HCT116 (cell line): Measurements from ENCODE around the gene TUT7. TPM values are rescaled to one million over a fixed set of nuclear protein-coding genes. Genes with fewer than 3 reads are reported as not detected.

Experiments
- ATAC-seq: fragments of 200-7000 bp; cut with Tn5 transposase; 2 replicates; pipeline ENCODE4 v1.9.1; 2020; ENCODE audit warnings: mild to moderate bottlenecking, moderate library complexity
- BruUV-seq: library from RNA; stranded (reverse); fragments of 400-500 nt; replicated peaks from 2 replicates; lab custom pipeline; 2021; lab: Mats Ljungman, UMichigan
- CTCF ChIA-PET: fragments of 300-600 bp; sonication (Branson Sonifier 250); formaldehyde crosslinking; loops from one replicate; lab custom pipeline; 2021; ENCODE audit warnings: antibody characterized with exemption; lab: Charles Lee
- POLR2A ChIA-PET: fragments of 300-600, 350-600 bp; sonication (Branson Sonifier 250); formaldehyde crosslinking; loops from one replicate; lab custom pipeline; 2021; ENCODE audit warnings: antibody characterized with exemption; lab: Charles Lee
- RAD21 ChIA-PET, 2 experiments: fragments of 300-600 bp; sonication (Branson Sonifier 250); formaldehyde crosslinking; loops; one replicate each; lab custom pipeline; 2023; ENCODE audit warnings: low total read pairs in 2 of 2; ENCODE audit not compliant: uncharacterized antibody in 2 of 2, unreplicated experiment in 2 of 2, low non-redundant PET in 1 of 2; lab: Charles Lee
- DNase-seq: peaks from one replicate; pipeline ENCODE4 v3.0.0-alpha.2; 2010; ENCODE audit warnings: low read depth, low spot score
- H2AFZ ChIP-seq: fragments of 200-600 bp; shearing (Covaris generic), sonication (generic); 2 replicates; pipeline ENCODE4 v1.6.1; 2017; ENCODE audit warnings: low read depth, mixed run types, mixed read lengths, antibody characterized with exemption, low read length; ENCODE audit not compliant: poor library complexity, severe bottlenecking
- H3K27ac ChIP-seq: 2 replicates; pipeline ENCODE4 v1.5.1; 2012; ENCODE audit warnings: low read depth, low read length
- H3K27me3 ChIP-seq: fragments of 200-600 bp; sonication (generic); 2 replicates; pipeline ENCODE4 v1.6.1; 2016; ENCODE audit warnings: mixed run types, low read length, mixed read lengths; ENCODE audit not compliant: insufficient read depth
- H3K36me3 ChIP-seq, 2 experiments: fragments of 200-500 bp in 1 of 2; fragments of 200-600 bp in 1 of 2; sonication (Bioruptor generic) in 1 of 2; sonication (generic) in 1 of 2; 2 replicates each; pipeline versions ENCODE4 v1.5.1 to v1.6.1; 2014 to 2016; ENCODE audit warnings: low read length in 2 of 2, inconsistent platforms in 1 of 2, mixed read lengths in 1 of 2, mixed run types in 1 of 2; ENCODE audit not compliant: insufficient read depth in 2 of 2, control insufficient read depth in 1 of 2
- H3K4me1 ChIP-seq, 2 experiments: fragments of 200-600 bp in 1 of 2; sonication (generic) in 1 of 2; 2 replicates each; pipeline versions ENCODE4 v1.5.1 to v1.6.1; 2012 to 2017; ENCODE audit warnings: low read length in 2 of 2, inconsistent platforms in 1 of 2, mild to moderate bottlenecking in 1 of 2, mixed read lengths in 1 of 2, mixed run types in 1 of 2, moderate library complexity in 1 of 2; ENCODE audit not compliant: insufficient read depth in 2 of 2, control insufficient read depth in 1 of 2
- H3K4me2 ChIP-seq: fragments of 200-600 bp; sonication (generic); 2 replicates; pipeline ENCODE4 v1.6.1; 2017; ENCODE audit warnings: mixed run types, low read length, mixed read lengths
- H3K4me3 ChIP-seq, 2 experiments: fragments of 200-600 bp in 1 of 2; sonication (generic) in 1 of 2; replicated peaks in 1 of 2; 2 replicates each; pipeline ENCODE4 v1.5.1; 2011 to 2016; ENCODE audit warnings: low read length in 2 of 2, control low read depth in 1 of 2, low read depth in 1 of 2, mild to moderate bottlenecking in 1 of 2, mixed read lengths in 1 of 2, mixed run types in 1 of 2
- H3K79me2 ChIP-seq: fragments of 200-600 bp; sonication (generic); 2 replicates; pipeline ENCODE4 v1.6.1; 2017; ENCODE audit warnings: mild to moderate bottlenecking, mixed run types, low read length, moderate library complexity, mixed read lengths; ENCODE audit not compliant: insufficient read depth
- H3K9ac ChIP-seq: fragments of 200-600 bp; sonication (generic); 2 replicates; pipeline ENCODE4 v1.6.1; 2016; ENCODE audit warnings: low read length, mixed read lengths
- H3K9me2 ChIP-seq: fragments of 200-600 bp; sonication (generic), shearing (Covaris generic); 2 replicates; pipeline ENCODE4 v1.6.1; 2017; ENCODE audit warnings: mixed run types, mild to moderate bottlenecking, moderate library complexity; ENCODE audit not compliant: insufficient read depth
- H3K9me3 ChIP-seq, 2 experiments: fragments of 200-500 bp in 1 of 2; fragments of 200-600 bp in 1 of 2; sonication (Bioruptor generic) in 1 of 2; sonication (generic) in 1 of 2; 2 replicates each; pipeline ENCODE4 v1.6.1; 2014 to 2017; ENCODE audit warnings: low read length in 2 of 2, mixed read lengths in 2 of 2, inconsistent platforms in 1 of 2, low read depth in 1 of 2, mild to moderate bottlenecking in 1 of 2, mixed run types in 1 of 2, moderate library complexity in 1 of 2; ENCODE audit not compliant: control insufficient read depth in 1 of 2, insufficient read depth in 1 of 2
- H4K20me1 ChIP-seq: fragments of 200-600 bp; sonication (generic), shearing (Covaris generic); 2 replicates; pipeline ENCODE4 v1.6.1; 2017; ENCODE audit warnings: mixed run types, mild to moderate bottlenecking, moderate library complexity; ENCODE audit not compliant: insufficient read depth
- CBX3 ChIP-seq: IDR thresholded peaks from 2 replicates; pipeline ENCODE4 v1.6.1; 2012; ENCODE audit warnings: low read depth
- CEBPB ChIP-seq: IDR thresholded peaks from 2 replicates; pipeline ENCODE4 v1.6.1; 2012; ENCODE audit warnings: low read depth
- EZH2 ChIP-seq: fragments of 200-600 bp; sonication (generic); IDR thresholded peaks from 2 replicates; pipeline ENCODE4 v1.6.1; 2017; ENCODE audit warnings: antibody characterized with exemption, mixed run types
- POLR2A ChIP-seq: IDR thresholded peaks from 2 replicates; pipeline ENCODE4 v1.7.0; 2011; ENCODE audit warnings: borderline replicate concordance; ENCODE audit not compliant: insufficient read depth, insufficient read length; ENCODE audit errors: extremely low read depth
- RAD21 ChIP-seq: IDR thresholded peaks from 2 replicates; pipeline ENCODE4 v1.6.1; 2012; ENCODE audit warnings: low read depth, mild to moderate bottlenecking
- SP1 ChIP-seq: IDR thresholded peaks from 2 replicates; pipeline ENCODE4 v1.6.1; 2012; ENCODE audit warnings: low read depth
- SRF ChIP-seq: IDR thresholded peaks from 2 replicates; pipeline ENCODE4 v1.6.1; 2012; ENCODE audit warnings: low read depth
- YY1 ChIP-seq: IDR thresholded peaks from 2 replicates; pipeline ENCODE4 v1.6.1; 2011; ENCODE audit warnings: low read length, low read depth, moderate library complexity, mild to moderate bottlenecking; ENCODE audit not compliant: insufficient replicate concordance; ENCODE audit errors: extremely low read depth
- ZNF274 ChIP-seq: fragments of 200-500 bp; sonication (Bioruptor generic); IDR thresholded peaks from 2 replicates; pipeline ENCODE4 v1.6.1; 2014; ENCODE audit warnings: mild to moderate bottlenecking, low read depth, low read length, inconsistent platforms
- intact Hi-C: fragments of 100-400 bp; cut with micrococcal nuclease; formaldehyde crosslinking; loops from 2 replicates; pipeline ENCODE4 v1.10.0; 2022
- total RNA-seq: library from RNA; stranded (reverse); gene quantifications from one replicate; pipeline ENCODE4 v1.2.1, GENCODE V29; 2021; ENCODE audit not compliant: unreplicated experiment
- TF ChIP-seq, protein P1 (sequence below): IDR thresholded peaks from 2 replicates; pipeline ENCODE4 v1.6.1; 2012

The TUT7 gene
- total RNA-seq, 1 experiment from 2014 or later = 23.1 TPM

DNA sequence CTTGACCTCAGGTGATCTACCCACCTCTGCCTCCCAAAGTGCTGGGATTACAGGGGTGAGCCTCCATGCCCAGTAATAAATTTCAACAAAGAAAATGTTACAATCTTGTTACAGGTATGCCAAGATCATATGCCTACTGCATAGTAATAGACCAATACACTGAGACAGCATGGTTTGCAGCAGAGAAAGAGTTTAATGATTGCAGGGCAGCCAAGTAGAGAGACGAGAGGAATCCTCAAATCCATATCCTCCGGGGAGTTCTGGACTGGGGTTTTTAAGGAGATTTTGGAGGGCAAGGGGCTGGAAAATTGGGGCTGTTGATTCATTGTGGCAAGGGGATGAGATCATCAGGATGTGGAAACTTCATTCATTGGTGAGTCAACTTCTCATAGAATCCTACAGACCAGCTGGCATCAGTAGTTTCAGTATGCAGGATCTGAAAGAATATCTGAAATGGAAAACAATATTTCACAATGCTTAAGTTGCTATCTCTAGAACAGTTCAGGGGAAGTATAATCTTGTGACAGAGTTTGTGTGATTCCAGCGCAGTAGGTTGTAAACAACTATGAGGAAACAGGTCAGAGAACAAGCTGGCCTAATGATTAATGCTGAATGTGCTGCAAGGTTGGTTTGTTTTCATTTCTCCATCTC lies 14.8 kb upstream of the TUT7 start:
- Histone ChIP-seq H3K4me1 (no peaks in the 10 kb centered on the region), H3K27ac (no peak overlapping the region), H3K9me3 (peaks cover 0 to 5% of the 10 kb centered on the region in 2 experiments; a peak in 1 of 4 replicates), H2AFZ (no peak overlapping the region), H3K27me3 (no peaks in the 10 kb centered on the region), H3K36me3 (no peaks in the 10 kb centered on the region), H3K4me3 (no peak overlapping the region), H3K79me2 (no peaks in the 10 kb centered on the region), H3K9me2 (no peaks in the 10 kb centered on the region), H3K4me2 (no peak overlapping the region), H4K20me1 (no peaks in the 10 kb centered on the region), H3K9ac (no peak overlapping the region)
- ChIA-PET RAD21 (no interaction called here), CTCF (no interaction called here), POLR2A (no interaction called here)
- TF ChIP-seq EZH2 = no peak
- no peak for TF ChIP-seq SRF
- no peak for TF ChIP-seq POLR2A
- no peak for TF ChIP-seq CEBPB
- peak; percentile 56; the same call in 1 of the 2 replicates for TF ChIP-seq CBX3
- intact Hi-C loops = no loop called here
- ATAC-seq = no peak
- BruUV-seq = no TSS peak
- no peak for DNase-seq

DNA sequence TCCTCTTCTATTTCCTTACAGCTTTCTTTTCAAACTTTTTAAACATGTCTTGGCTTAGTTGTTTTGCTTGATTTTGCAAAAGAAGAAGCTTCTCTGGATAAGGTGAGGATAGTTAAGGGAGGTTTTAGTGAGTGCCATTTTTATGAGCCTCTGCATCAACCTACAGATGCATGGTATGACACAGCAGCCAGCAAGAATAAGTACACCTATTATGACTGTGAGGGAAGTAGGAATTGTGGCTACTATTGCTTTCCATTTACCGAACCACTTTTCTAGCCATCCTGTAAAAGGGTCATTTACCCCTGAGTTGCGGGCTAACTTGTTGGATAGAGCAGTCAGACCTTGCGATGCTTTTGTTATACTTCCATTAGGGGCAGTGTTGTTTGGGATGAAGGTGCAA lies 7.0 kb upstream of the TUT7 start:
- no peak for TF ChIP-seq POLR2A
- no peak for TF ChIP-seq CBX3
- TF ChIP-seq, protein P1, sequence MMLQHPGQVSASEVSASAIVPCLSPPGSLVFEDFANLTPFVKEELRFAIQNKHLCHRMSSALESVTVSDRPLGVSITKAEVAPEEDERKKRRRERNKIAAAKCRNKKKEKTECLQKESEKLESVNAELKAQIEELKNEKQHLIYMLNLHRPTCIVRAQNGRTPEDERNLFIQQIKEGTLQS = no peak
- TF ChIP-seq YY1 = no peak
- no peak for TF ChIP-seq SP1
- TF ChIP-seq RAD21 = no peak
- no peak for TF ChIP-seq ZNF274
- Histone ChIP-seq H2AFZ (no peak overlapping the region), H3K9me2 (no peaks in the 10 kb centered on the region), H3K79me2 (no peaks in the 10 kb centered on the region), H3K27me3 (no peaks in the 10 kb centered on the region), H3K4me2 (no peak overlapping the region), H3K9me3 (no peaks in the 10 kb centered on the region), H3K36me3 (no peaks in the 10 kb centered on the region), H3K27ac (no peak overlapping the region), H3K4me1 (no peaks in the 10 kb centered on the region), H4K20me1 (no peaks in the 10 kb centered on the region), H3K9ac (no peak overlapping the region), H3K4me3 (no peak overlapping the region)
- intact Hi-C loops = no loop called here
- POLR2A ChIA-PET = no interaction called here
- BruUV-seq = no TSS peak
- CTCF ChIA-PET = no interaction called here
- DNase-seq = no peak
- ATAC-seq = no peak
- RAD21 ChIA-PET = no interaction called here
